Activated CD4-positive, alpha-beta T cell treated with anti-CD3 and anti-CD28 coated beads, Interleukin-2, amount 50 U/mL, for 16 hours (primary cell): Measurements from ENCODE around the gene PLXNA2.

Experiments used
- DNase-seq: peaks from one replicate; pipeline ENCODE4 v3.0.0-alpha.2; 2020

Gene PLXNA2

GRCh38 chr1:208239473-208240381, 4.5 kb downstream of the PLXNA2 start:
- no peak for DNase-seq

- peak; percentile 21 for DNase-seq
These were observed 5.3 kb downstream of the PLXNA2 start for GRCh38 chr1:208238710-208239472.

- DNase-seq: no peak
These were observed 6.9 kb downstream of the PLXNA2 start for GRCh38 chr1:208237241-208237640.

DNA sequence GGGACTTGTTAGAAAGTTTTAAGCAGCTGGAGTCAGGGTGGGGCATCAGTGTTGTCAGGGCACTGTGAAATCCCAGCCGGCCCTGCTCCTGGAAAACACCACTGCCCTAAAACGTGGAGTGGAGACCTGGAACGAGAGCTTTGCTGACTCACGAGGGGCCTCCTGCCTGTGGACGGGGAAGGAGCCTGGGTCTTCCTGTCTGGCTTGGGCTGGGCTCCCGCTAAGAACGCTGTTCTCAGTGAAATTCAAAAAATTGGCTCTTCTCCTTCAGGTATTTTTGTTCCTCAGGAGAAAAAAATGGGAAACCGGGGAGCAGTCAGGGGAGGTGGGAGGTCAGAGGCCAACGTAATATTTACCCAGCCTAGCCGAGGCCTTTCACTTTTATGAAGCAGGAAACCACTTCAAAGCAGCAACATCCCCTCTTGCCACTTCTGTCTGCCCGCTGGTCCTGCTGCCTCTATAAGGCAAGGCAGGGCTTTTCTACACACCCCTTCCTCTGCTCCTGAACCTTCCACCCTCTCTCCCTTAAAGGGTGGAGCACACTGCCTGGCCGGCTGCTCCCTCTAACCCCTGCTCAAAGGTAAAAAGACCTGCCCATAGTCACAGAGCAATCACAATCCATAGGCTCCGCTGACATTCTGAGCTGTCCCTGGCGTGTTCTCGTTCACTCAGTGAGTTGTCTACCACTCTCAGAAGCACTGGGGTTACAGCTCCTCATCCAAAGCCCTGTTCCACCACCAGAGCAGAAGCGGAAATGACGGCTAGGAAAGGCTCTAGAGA, 8.0 kb downstream of the PLXNA2 start:
- peak; percentile 28 for DNase-seq

GRCh38 chr1:208235356-208235981, 8.7 kb downstream of the PLXNA2 start:
- DNase-seq: no peak

DNA sequence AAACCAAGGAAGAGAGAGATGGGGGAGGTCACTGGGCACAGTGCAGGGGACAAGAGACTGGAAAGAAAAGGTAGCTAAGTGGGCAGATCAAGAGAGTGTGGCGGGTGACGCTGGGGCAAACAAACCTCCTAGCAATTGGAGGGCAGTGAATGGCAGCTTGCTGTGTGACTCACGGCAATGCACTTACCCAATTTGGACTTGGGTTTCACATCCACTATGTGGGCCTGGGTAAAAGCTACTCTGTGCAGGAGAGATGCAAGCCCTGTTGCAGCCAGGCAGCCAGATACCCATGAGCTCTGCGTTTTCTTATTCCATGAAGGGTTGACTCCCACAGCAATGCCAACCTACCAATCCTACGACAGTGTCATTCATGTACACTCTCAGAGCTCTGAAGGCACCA, 9.5 kb downstream of the PLXNA2 start:
- no peak for DNase-seq

GRCh38 chr1:208233978-208234377, 10.2 kb downstream of the PLXNA2 start:
- DNase-seq: no peak

GRCh38 chr1:208233546-208233945, 10.6 kb downstream of the PLXNA2 start:
- DNase-seq: no peak

DNA sequence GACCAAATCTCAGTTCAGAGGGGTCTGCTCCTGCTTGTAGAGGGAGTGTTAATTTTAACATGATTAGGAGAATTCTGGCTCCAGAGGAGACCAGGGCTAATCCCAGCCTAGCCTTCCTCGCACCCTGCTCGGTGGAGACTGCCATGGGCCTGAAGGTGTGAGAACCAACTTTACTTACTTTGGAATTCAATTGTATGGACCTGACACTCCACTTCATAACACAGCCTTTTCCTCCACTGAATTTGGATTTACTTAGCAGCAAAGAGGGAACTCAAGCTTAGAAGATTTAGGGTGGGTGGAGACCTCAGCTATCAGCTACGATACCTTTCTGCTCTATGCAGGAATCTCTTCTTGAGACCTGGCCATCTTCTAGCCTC, 11.5 kb downstream of the PLXNA2 start:
- DNase-seq: no peak

DNA sequence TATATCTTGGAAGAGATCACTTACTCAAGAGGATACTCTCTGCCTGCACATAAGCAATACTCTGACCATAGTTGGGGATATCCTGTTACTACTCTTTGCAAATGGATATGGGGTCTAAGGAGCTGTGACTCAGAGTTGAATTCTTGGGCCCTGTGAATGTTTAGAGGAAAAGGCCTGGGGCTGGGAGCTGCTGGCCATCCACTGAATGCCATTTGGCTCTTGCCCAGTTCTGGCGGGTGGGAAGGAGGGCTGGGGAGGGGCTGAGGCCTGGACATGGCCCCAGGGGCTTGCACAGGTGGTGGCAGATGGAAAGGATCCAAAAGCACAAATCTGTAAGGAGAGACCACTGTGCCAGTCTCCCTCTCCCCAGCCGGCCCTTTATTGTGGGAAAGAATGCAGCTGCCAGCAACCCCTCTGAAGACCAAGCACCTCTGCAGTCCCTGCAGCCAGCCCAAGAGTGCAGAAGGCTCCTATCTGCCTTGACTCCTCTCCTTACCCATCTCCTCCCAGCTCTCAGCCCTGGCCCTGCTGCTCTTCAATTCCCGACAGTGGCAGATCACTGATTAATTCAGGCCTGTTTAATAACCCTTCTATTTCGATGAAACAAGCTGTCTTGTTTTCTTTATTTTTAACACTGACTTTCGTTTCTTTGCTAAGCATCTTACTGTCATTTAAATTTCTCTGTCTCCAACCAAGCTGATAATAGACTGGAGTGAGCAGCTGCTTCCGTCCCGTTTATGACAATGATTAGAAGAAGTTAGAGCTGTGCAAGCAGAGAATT, 12.1 kb downstream of the PLXNA2 start:
- DNase-seq: no peak

DNA sequence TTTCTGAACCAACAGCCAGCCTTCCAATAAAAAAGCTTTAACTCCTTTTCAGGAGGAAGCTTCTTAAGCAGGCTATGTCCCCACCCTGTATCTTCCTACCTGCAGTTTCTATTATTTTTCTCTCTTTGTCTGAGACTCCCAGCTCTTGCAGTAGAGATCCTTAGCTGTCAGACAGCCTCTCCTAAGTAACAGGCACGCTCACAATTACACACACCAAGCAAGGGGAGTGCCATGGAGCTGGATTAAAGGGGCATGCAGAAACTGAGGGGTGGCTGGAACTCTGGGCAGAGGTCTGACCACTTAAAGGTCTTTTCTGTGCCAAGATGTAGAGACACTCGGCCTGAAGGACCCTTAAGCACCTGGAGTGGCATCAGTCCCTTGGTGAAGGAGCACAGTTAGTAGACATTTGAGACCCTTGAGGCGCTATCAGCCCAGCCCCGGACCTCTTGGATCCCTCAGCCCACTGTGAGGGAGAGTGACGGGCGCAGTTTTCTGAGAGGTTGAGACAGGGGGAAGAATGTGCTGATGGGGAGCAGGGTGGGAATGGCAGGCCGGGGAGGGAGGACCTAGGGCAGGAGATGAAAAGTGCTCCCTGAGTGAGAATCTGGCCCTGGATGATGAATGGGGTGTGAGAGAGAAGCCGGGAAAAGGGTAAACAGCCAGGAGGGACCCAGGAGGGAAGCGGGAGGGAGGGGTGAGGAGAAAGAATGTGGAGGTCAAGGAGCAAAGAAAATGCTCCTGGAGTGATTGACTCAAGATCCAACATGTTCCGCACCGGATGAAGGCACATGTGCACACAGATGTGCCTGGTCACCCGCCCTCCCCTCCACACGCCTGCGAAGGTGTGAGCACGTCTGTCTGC, 13.3 kb downstream of the PLXNA2 start:
- DNase-seq: no peak

DNA sequence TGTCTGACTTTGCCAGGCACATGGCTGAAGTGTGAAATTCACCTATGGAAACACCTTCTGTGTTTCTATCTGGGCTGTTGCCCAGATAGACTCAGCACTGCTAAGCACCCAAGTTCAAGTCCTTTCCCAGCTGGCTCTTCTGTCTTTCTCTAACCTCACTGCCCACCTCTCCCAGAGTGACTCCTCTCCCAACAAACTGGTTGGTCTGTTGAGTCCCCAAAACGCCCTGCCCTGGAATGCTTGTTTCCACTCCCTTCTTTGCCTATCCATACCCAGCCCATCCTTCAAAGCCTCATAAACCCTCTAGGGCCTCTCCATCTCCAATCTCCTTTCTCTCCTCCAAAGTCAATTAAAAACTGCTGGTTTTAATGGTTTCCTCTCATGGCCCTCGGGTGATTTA, 15.6 kb downstream of the PLXNA2 start:
- DNase-seq: no peak

- no peak for DNase-seq
These were observed 16.2 kb downstream of the PLXNA2 start for GRCh38 chr1:208228026-208228425.

GRCh38 chr1:208227366-208227765, 16.8 kb downstream of the PLXNA2 start:
- DNase-seq: no peak

GRCh38 chr1:208225954-208226937, 17.9 kb downstream of the PLXNA2 start:
- DNase-seq: no peak

DNA sequence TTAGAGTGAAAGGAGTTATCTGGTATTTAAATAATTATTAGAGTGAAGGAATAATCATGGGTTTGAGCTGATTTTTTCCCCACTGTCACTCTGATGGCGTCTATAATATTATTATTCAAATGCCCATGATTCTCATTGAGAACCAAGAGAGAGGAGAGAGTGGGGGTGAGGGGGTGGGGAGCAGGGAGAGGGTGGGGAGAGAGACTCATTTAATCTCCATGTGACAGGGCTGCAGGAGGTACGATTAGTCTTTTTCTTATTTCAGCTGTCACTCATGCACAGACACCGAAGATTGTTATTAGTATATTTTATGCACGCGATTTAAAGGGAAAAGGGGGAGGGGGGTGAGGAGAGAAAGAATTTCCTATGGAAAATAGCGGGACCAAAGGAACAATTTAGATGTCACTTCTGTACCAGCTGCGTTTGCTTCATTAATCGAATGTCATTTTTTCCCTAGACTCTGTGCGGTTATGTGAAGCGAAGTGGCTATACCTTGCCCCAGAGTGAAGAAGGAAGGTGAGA, 19.9 kb downstream of the PLXNA2 start:
- no peak for DNase-seq

DNA sequence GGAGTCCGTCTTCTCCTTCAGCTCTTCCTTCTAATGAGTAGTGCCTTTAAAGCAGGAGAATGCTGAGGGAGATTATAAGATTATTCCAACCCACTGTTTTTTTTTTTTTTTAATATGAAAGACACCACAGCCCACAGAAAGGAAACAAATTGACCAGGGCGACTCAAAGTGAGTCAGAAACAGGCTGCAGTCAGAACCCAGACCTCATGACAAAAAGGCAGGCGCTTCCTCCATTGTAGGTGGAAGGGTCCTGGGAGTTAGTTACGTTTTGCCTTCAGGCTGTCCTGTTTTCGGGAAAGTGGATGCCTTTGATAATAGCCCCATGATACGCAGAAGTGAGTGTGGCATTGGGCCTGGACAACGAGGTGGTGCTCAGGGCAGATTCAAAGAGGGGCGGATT, 21.0 kb downstream of the PLXNA2 start:
- DNase-seq: no peak

DNA sequence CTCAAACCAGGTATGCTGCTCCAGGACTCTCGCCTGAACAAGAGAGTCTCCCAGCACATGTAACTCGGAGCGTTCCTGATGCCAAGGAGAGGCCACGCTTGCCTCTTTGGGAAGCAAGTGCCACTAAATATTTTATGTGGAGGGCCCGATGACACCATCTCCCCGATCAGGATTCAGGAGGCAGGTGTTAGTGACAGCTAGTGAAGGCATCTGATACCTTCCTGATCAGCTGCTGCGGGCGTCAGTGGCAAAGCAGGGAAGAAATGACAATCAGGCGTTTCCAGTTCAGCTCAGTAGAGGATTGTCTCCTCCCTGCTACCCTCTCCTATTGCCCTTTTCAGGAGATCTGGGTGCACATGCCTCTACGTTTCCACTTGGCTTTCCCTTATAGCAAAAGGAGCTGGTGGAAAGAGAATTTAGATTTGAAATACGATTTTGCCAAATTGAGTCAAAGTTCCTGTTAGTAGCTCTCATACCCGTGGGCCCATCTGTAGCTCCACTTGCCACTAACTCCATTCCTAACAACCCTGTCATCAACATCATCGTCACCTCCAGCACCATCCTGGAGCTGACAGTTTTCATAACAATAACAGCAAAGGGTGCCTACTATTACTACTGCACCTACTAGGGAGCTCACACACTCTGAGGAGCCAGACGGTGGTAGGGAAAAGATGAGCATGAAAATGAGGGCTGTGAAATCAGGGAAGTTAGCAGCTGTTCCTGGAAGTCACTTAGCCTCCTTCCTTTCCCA, 21.6 kb downstream of the PLXNA2 start:
- DNase-seq: no peak

DNA sequence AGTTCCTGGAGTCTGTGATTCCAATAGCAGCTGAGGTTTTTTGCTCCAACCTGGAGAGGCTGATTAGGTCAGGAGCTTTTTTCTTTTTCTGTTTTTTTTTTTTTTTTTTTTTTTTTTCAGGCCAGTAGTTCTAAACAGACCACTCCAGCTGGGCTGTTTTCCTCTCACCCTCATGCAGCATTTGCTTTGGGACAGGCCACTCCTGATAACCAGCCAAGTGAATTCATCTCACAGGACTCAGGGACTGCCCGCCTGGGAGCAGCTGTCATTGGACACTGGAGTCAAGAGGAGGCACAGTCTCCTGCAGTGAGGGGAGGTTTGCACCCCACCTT, 22.9 kb downstream of the PLXNA2 start:
- DNase-seq: no peak
